Measurements from ENCODE around the gene RHBDD3. TPM values are rescaled to one million over a fixed set of nuclear protein-coding genes. Genes with fewer than 3 reads are reported as not detected.
"Not testable (repeated sequence)": the region's sequence is repeated elsewhere in the genome, so short reads cannot be mapped to it uniquely, and the experiment has no call there.

RHBDD3 gene
- total RNA-seq, 1 donor from 2014 or later: 254 TPM

GRCh38 chr22:29244785-29245625 is 22.8 kb downstream of the RHBDD3 start:
- H3K36me3 ChIP-seq: no peaks in the 10 kb centered on the region
- intact Hi-C loops (cut with DNase I): loop anchor here (5.0 kb wide), 1 partner anchor 88 kb away; no protein-coding TSS in a partner anchor
- no peaks in the 10 kb centered on the region for H3K4me1 ChIP-seq
- no peak overlapping the region for H3K4me3 ChIP-seq
- peaks cover 0 to 8% of the 10 kb centered on the region in 2 donors for H3K9me3 ChIP-seq
- TF ChIP-seq CTCF (IDR thresholded peaks at IDR 0.05): no peak
- peak in 1 of 2 donors; percentile 50 for DNase-seq (ENCODE audit: low spot score in 2 of 2)
- no peak overlapping the region for H3K27ac ChIP-seq
- no peaks in the 10 kb centered on the region for H3K27me3 ChIP-seq

GRCh38 chr22:29243874-29244446 is 23.8 kb downstream of the RHBDD3 start:
- DNase-seq (ENCODE audit: low spot score in 2 of 2): peak in 1 of 2 donors; percentile 15
- intact Hi-C loops (cut with DNase I): loop anchor here (2.0 kb wide), 1 partner anchor 643 kb away; no protein-coding TSS in a partner anchor

GRCh38 chr22:29240481-29240880 is 27.3 kb downstream of the RHBDD3 start:
- H3K9me3 ChIP-seq; H3K27ac ChIP-seq; H3K4me3 ChIP-seq; H3K36me3 ChIP-seq; intact Hi-C loops (cut with DNase I); H3K4me1 ChIP-seq; H3K27me3 ChIP-seq: not testable (repeated sequence)
- DNase-seq (ENCODE audit: low spot score in 2 of 2): peak in 1 of 2 donors; percentile 44

More at GRCh38 chr22:29243874-29244446, 23.8 kb downstream of the RHBDD3 start:
- Histone ChIP-seq H3K4me1 (no peaks in the 10 kb centered on the region), H3K9me3 (peaks cover 0 to 8% of the 10 kb centered on the region in 2 donors), H3K36me3 (no peaks in the 10 kb centered on the region), H3K27ac (no peak overlapping the region), H3K27me3 (no peaks in the 10 kb centered on the region), H3K4me3 (no peak overlapping the region)
- no peak for TF ChIP-seq CTCF (IDR thresholded peaks at IDR 0.05)

GRCh38 chr22:29233277-29233877 is 34.4 kb downstream of the RHBDD3 start:
- no peaks in the 10 kb centered on the region for H3K36me3 ChIP-seq
- H3K27me3 ChIP-seq: no peaks in the 10 kb centered on the region
- H3K4me1 ChIP-seq: peaks cover 0 to 5% of the 10 kb centered on the region in 2 donors
- no peaks in the 10 kb centered on the region for H3K9me3 ChIP-seq
- no peak for TF ChIP-seq CTCF (IDR thresholded peaks at IDR 0.05)
- no peak for DNase-seq (ENCODE audit: low spot score in 2 of 2)
- no peak overlapping the region for H3K27ac ChIP-seq
- H3K4me3 ChIP-seq: no peak overlapping the region
- intact Hi-C loops (cut with DNase I): no loop called here

- Histone ChIP-seq H3K4me1 (peaks cover 0 to 5% of the 10 kb centered on the region in 2 donors), H3K9me3 (no peaks in the 10 kb centered on the region), H3K36me3 (no peaks in the 10 kb centered on the region), H3K4me3 (no peak overlapping the region), H3K27me3 (no peaks in the 10 kb centered on the region), H3K27ac (no peak overlapping the region)
- no peak for TF ChIP-seq CTCF (IDR thresholded peaks at IDR 0.05)
- intact Hi-C loops (cut with DNase I): no loop called here
- peak in 1 of 2 donors; percentile 70 for DNase-seq (ENCODE audit: low spot score in 2 of 2)
Measured at GRCh38 chr22:29231971-29232959, 35.5 kb downstream of the RHBDD3 start.

Data from ascending aorta (tissue), 2 donors.